IMR-90 (cell line): ENCODE measurements around the gene SPRED2. TPM values are rescaled to one million over a fixed set of nuclear protein-coding genes. Genes with fewer than 3 reads are reported as not detected.

Source experiments
- BHLHE40 ChIP-seq: fragments of 150-350 bp; IDR thresholded peaks from 2 replicates; pipeline ENCODE4 v1.6.1; 2016; ENCODE audit warnings: mild to moderate bottlenecking, low read depth, low read length
- CHD1 ChIP-seq: IDR thresholded peaks from 2 replicates; pipeline ENCODE4 v1.6.1; 2012; ENCODE audit warnings: low read depth, low read length, improper control_type of control experiment
- ELK1 ChIP-seq: fragments of 150-350 bp; IDR thresholded peaks from 2 replicates; pipeline ENCODE4 v1.6.1; 2016; ENCODE audit warnings: low read depth, mild to moderate bottlenecking, low read length, moderate library complexity, borderline replicate concordance
- MAFK ChIP-seq: IDR thresholded peaks from 2 replicates; pipeline ENCODE4 v1.6.1; 2012; ENCODE audit warnings: low read depth, low read length, improper control_type of control experiment
- NFE2L2 ChIP-seq: fragments of 150-350 bp; IDR thresholded peaks from 2 replicates; pipeline ENCODE4 v1.6.1; 2016; ENCODE audit warnings: low read depth, mild to moderate bottlenecking, low read length
- RFX5 ChIP-seq: IDR thresholded peaks from 2 replicates; pipeline ENCODE4 v1.8.0; 2012; ENCODE audit warnings: low read depth, mild to moderate bottlenecking, low read length, moderate library complexity
- SMC3 ChIP-seq: fragments of 150-350 bp; IDR thresholded peaks from 2 replicates; pipeline ENCODE4 v1.6.1; 2016; ENCODE audit warnings: low read depth, mild to moderate bottlenecking, antibody characterized with exemption, low read length, moderate library complexity
- polyA plus RNA-seq, 3 experiments: library from polyadenylated mRNA; depleted of rRNA; stranded (reverse); fragments of >200 nt; gene quantifications; 2 replicates each; pipeline ENCODE4 v1.2.3, GENCODE V29; 2012; ENCODE audit warnings: low replicate concordance in 1 of 3
- total RNA-seq: library from RNA; depleted of rRNA; stranded (reverse); fragments of >200 nt; gene quantifications from 2 replicates; pipeline ENCODE4 v1.2.3, GENCODE V29; 2012

The SPRED2 gene
- total and polyA plus RNA-seq, 2 of the 4 experiments (the other 2 are of a cell fraction): 4.8 to 18.7 TPM

GRCh38 chr2:65432227-65433190 is at the start of gene SPRED2 (continued):
- TF ChIP-seq MAFK: no peak
- peak; percentile 29; the same call in 1 of the 2 replicates for TF ChIP-seq SMC3
- TF ChIP-seq NFE2L2: no peak
- peak; percentile 28 for TF ChIP-seq BHLHE40
- TF ChIP-seq ELK1: no peak
- no peak for TF ChIP-seq CHD1
- TF ChIP-seq RFX5: no peak
